Hepatocyte (in vitro differentiated cells): ENCODE results near the gene IFI35. TPM values are rescaled to one million over a fixed set of nuclear protein-coding genes. Genes with fewer than 3 reads are reported as not detected.

Experiments
- DNase-seq: peaks from one replicate; pipeline ENCODE4 v3.0.0-alpha.2; 2016; ENCODE audit warnings: low spot score
- H2AFZ ChIP-seq: fragments of 200-600 bp; sonication (generic); 2 replicates; pipeline ENCODE4 v1.6.0; 2016; ENCODE audit warnings: antibody characterized with exemption, mild to moderate bottlenecking
- H3K27ac ChIP-seq: fragments of 200-600 bp; sonication (generic); 2 replicates; pipeline ENCODE4 v1.5.1; 2016; ENCODE audit warnings: mild to moderate bottlenecking
- H3K27me3 ChIP-seq: fragments of 200-600 bp; sonication (generic); 2 replicates; pipeline ENCODE4 v1.6.1; 2016
- H3K36me3 ChIP-seq: fragments of 200-600 bp; sonication (generic); replicated peaks from 2 replicates; pipeline ENCODE4 v1.5.1; 2016; ENCODE audit warnings: low read depth; ENCODE audit not compliant: insufficient read depth
- H3K4me1 ChIP-seq: fragments of 200-600 bp; sonication (generic); 2 replicates; pipeline ENCODE4 v1.5.1; 2016; ENCODE audit warnings: mild to moderate bottlenecking, moderate library complexity; ENCODE audit not compliant: insufficient read depth
- H3K4me2 ChIP-seq: fragments of 200-600 bp; sonication (generic); 2 replicates; pipeline ENCODE4 v1.6.0; 2016
- H3K4me3 ChIP-seq: fragments of 200-600 bp; sonication (generic); 2 replicates; pipeline ENCODE4 v1.5.1; 2016; ENCODE audit warnings: mild to moderate bottlenecking
- H3K79me2 ChIP-seq: fragments of 200-600 bp; sonication (generic); 2 replicates; pipeline ENCODE4 v1.6.0; 2017; ENCODE audit warnings: mild to moderate bottlenecking
- H3K9me2 ChIP-seq: fragments of 200-600 bp; sonication (generic); replicated peaks from 2 replicates; pipeline ENCODE4 v1.6.0; 2017; ENCODE audit warnings: mild to moderate bottlenecking; ENCODE audit not compliant: insufficient read depth
- H3K9me3 ChIP-seq: fragments of 200-600 bp; sonication (generic); 2 replicates; pipeline ENCODE4 v1.5.1; 2016; ENCODE audit warnings: low read depth, mild to moderate bottlenecking
- H4K20me1 ChIP-seq: fragments of 200-600 bp; sonication (generic); 2 replicates; pipeline ENCODE4 v1.6.0; 2016; ENCODE audit warnings: mild to moderate bottlenecking; ENCODE audit not compliant: insufficient read depth, poor library complexity, severe bottlenecking
- EZH2 ChIP-seq: fragments of 200-600 bp; sonication (generic); IDR thresholded peaks from 2 replicates; pipeline ENCODE4 v1.6.1; 2016; ENCODE audit warnings: antibody characterized with exemption, mild to moderate bottlenecking, borderline replicate concordance
- EZH2phosphoT487 ChIP-seq: fragments of 200-600 bp; sonication (generic); IDR thresholded peaks from one replicate; pipeline ENCODE4 v1.6.1; 2018; ENCODE audit warnings: antibody characterized with exemption, mild to moderate bottlenecking, low read depth, moderate library complexity; ENCODE audit not compliant: unreplicated experiment, severe bottlenecking
- WGBS: methylation state at CpG from one replicate; pipeline ENCODE4 v1.1.6; 2016; ENCODE audit warnings: low lambda C conversion rate; ENCODE audit errors: missing lambda C conversion rate; 5-methylcytosine and 5-hydroxymethylcytosine counted together
- polyA plus RNA-seq: library from polyadenylated mRNA; unstranded; fragments of >200 nt; fragmentation: Nextera tagmentation; extraction: Ambion mirVana; gene quantifications from 2 replicates; pipeline ENCODE4 v1.2.1, GENCODE V29; 2016
- total RNA-seq: library from RNA; depleted of rRNA; stranded (reverse); fragments of >200 nt; gene quantifications from 2 replicates; pipeline ENCODE4 v1.2.3, GENCODE V29; 2014
- TF ChIP-seq, protein P1 (sequence below): fragments of 200-600 bp; sonication (generic); IDR thresholded peaks from 2 replicates; pipeline ENCODE4 v1.5.1; 2016; ENCODE audit warnings: antibody characterized with exemption, mild to moderate bottlenecking; ENCODE audit not compliant: poor library complexity

IFI35 gene
- total and polyA plus RNA-seq, 2 experiments from 2014 or later = 18.4 to 27.5 TPM

- DNase-seq = no peak
- Histone ChIP-seq H3K27me3 (no peaks in the 10 kb centered on the region), H3K4me3 (no peak overlapping the region), H3K27ac (peak overlapping the region; percentile 99), H3K9me2 (no peaks in the 10 kb centered on the region), H3K36me3 (no peaks in the 10 kb centered on the region), H3K79me2 (peaks cover 47% of the 10 kb centered on the region), H4K20me1 (peaks cover 15% of the 10 kb centered on the region), H2AFZ (no peak overlapping the region), H3K4me1 (peaks cover 24% of the 10 kb centered on the region), H3K4me2 (peak overlapping the region; percentile 88), H3K9me3 (no peaks in the 10 kb centered on the region)
- WGBS = 72% methylated on average over 4 of the region's 4 CpGs
- TF ChIP-seq, protein P1, sequence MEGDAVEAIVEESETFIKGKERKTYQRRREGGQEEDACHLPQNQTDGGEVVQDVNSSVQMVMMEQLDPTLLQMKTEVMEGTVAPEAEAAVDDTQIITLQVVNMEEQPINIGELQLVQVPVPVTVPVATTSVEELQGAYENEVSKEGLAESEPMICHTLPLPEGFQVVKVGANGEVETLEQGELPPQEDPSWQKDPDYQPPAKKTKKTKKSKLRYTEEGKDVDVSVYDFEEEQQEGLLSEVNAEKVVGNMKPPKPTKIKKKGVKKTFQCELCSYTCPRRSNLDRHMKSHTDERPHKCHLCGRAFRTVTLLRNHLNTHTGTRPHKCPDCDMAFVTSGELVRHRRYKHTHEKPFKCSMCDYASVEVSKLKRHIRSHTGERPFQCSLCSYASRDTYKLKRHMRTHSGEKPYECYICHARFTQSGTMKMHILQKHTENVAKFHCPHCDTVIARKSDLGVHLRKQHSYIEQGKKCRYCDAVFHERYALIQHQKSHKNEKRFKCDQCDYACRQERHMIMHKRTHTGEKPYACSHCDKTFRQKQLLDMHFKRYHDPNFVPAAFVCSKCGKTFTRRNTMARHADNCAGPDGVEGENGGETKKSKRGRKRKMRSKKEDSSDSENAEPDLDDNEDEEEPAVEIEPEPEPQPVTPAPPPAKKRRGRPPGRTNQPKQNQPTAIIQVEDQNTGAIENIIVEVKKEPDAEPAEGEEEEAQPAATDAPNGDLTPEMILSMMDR = no peak
- no peak for TF ChIP-seq EZH2phosphoT487
Measured at GRCh38 chr17:43018932-43019331, 12.3 kb downstream of the IFI35 start.

GRCh38 chr17:43019418-43019817, 12.8 kb downstream of the IFI35 start:
- Histone ChIP-seq H3K79me2 (peaks cover 47% of the 10 kb centered on the region), H3K9me2 (no peaks in the 10 kb centered on the region), H2AFZ (no peak overlapping the region), H3K4me1 (peaks cover 24% of the 10 kb centered on the region), H4K20me1 (peaks cover 15% of the 10 kb centered on the region), H3K36me3 (no peaks in the 10 kb centered on the region), H3K4me2 (peak overlapping the region; percentile 88), H3K9me3 (no peaks in the 10 kb centered on the region), H3K27me3 (no peaks in the 10 kb centered on the region), H3K27ac (peak overlapping the region; percentile 99), H3K4me3 (no peak overlapping the region)
- TF ChIP-seq, protein P1 = no peak
- TF ChIP-seq EZH2 (no peak), EZH2phosphoT487 (no peak)
- DNase-seq = no peak
- WGBS = 29% methylated on average over 7 of the region's 7 CpGs

GRCh38 chr17:43020030-43020621, 13.5 kb downstream of the IFI35 start:
- no peaks in the 10 kb centered on the region for H3K9me3 ChIP-seq
- no peak overlapping the region for H3K4me3 ChIP-seq
- peaks cover 47% of the 10 kb centered on the region for H3K79me2 ChIP-seq

GRCh38 chr17:43020789-43021740, 14.5 kb downstream of the IFI35 start:
- H3K9me2 ChIP-seq = no peaks in the 10 kb centered on the region
- H4K20me1 ChIP-seq = peaks cover 15% of the 10 kb centered on the region
- H3K4me1 ChIP-seq = peaks cover 24% of the 10 kb centered on the region
- no peaks in the 10 kb centered on the region for H3K27me3 ChIP-seq
- TF ChIP-seq EZH2phosphoT487 (no peak), EZH2 (no peak)
- TF ChIP-seq, protein P1 = no peak
- 12% methylated on average over 31 of the region's 40 CpGs for WGBS
- H3K27ac ChIP-seq = peak overlapping the region; percentile 99
- peak overlapping the region; percentile 99 for H3K4me3 ChIP-seq
- H3K36me3 ChIP-seq = no peaks in the 10 kb centered on the region
- peak overlapping the region; percentile 88 for H3K4me2 ChIP-seq
- DNase-seq = peak; percentile 85
- H3K79me2 ChIP-seq = peaks cover 47% of the 10 kb centered on the region
- peak overlapping the region; percentile 90 for H2AFZ ChIP-seq
- H3K9me3 ChIP-seq = no peaks in the 10 kb centered on the region

More at GRCh38 chr17:43020030-43020621, 13.5 kb downstream of the IFI35 start:
- TF ChIP-seq EZH2phosphoT487 = no peak
- TF ChIP-seq EZH2 = no peak
- Histone ChIP-seq H3K27me3 (no peaks in the 10 kb centered on the region), H4K20me1 (peaks cover 15% of the 10 kb centered on the region), H3K27ac (peak overlapping the region; percentile 99), H2AFZ (no peak overlapping the region), H3K4me1 (peaks cover 24% of the 10 kb centered on the region), H3K4me2 (peak overlapping the region; percentile 88), H3K9me2 (no peaks in the 10 kb centered on the region), H3K36me3 (no peaks in the 10 kb centered on the region)
- DNase-seq = no peak
- WGBS = 67% methylated on average over 6 of the region's 6 CpGs
